NCI-H1436 treated with DMSO at 0.1 percent for 48 hours (cell line): Measurements from ENCODE around the gene MFAP2.

Experiments
- DNase-seq: peaks from one replicate; lab custom pipeline; 2025; lab: John Stamatoyannopoulos, UW

The MFAP2 gene, protein sequence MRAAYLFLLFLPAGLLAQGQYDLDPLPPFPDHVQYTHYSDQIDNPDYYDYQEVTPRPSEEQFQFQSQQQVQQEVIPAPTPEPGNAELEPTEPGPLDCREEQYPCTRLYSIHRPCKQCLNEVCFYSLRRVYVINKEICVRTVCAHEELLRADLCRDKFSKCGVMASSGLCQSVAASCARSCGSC

DNA sequence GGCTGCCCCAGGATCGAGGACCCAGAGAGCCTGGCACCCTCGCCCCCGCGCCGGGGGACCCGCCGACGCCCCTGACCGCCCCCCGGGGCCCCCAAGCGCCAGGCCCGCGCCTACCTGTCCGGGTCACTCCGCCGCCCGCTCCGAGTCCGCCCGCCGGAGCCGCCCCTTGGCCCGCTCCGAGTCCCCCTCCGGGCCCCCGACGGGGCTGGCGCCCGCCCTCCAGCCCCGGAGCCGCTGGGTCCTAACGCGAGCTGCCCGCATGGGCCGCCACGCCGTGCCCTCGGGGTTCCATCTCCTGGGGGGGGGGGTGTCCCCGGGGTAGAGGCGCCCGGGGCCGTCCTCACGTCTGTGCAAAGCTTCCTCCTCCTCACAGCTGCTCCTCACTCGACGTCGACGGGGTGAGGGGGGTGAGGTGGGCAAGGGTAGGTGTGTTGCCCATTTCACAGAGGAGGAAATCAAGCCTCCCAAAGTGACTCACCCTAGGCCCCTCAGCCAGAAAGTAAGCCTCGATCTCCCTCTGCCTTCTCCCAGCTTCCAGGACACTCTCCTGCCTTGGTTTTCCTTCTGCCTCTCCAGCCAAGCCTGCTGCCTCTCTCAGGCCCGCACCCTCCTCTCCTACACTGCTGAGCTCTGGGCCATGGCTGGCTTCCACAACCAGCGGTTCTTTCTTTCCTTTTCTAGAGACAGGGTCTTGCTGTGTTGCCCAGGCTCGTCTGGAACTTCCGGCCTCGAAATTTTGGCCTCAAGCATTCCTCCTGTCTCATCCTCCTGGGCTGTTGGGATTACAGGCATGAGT lies at the start of gene MFAP2:
TSS of gene MFAP2 (minus strand) at position 148 of the 796 bp plus-strand sequence. CDS start 2,347 bp downstream, outside the sequence.
- DNase-seq, result no peak

DNA sequence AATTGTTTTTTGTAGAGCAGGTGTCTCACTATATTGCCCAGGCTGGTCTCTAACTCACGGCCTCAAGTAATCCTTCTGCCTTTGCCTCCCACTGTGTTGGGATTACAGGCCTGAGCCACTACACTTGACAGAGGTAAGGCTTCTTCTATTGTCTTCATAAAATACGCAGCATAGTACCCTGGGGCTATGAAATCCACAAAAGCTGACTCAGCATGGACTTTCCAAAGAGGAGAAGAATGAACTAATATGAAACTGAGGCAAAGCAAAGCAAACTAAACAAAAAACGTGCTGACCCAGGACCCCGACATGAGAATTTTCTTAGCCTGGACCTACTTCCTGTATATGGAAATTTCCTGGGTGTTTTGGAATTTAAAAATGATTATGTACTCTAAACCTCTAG lies 49.8 kb upstream of the MFAP2 start:
- no peak for DNase-seq

DNA sequence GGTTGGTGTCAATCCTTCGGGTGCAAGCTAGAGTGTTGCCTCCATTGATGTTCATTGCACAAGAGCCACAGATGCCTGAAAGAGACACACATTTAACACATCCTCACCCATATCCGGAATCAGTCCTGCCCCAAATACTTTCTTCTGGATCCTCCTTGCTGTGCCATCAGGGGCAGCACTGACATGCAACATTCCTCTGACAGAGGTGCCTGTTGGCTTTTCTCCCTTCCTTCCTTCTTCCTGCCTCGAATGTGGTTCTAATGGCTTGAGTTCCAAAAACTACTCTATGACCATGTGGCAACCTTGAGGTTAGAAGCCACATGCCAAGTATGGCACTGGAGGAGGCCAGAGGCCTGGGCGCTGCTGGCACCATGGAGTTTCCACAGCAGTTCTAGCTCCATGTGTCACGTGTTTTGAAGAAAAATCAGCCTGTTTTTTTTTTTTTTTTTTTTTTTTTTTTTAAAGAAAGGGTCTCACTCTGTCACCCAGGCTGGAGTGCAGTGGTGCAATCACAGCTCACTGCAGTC lies 48.3 kb upstream of the MFAP2 start:
- no peak for DNase-seq

DNA sequence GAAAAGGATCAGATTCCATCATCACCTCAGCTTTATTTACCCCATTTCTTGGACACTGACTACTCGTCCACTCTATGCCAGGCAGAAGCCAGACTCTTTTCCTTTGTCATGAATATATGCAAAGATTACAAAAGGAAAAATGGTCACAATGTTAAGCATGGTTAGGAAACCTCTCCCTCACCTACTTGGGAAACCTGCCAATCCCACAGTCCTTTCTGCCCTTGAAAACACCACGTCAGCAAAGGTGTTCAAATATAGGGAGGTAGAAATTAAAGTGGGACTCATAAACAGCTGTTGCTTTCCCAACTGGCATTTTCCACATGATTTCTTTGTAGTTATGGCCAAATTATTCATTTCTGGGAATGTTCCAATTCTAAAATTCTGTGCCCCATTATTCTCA lies 47.5 kb upstream of the MFAP2 start:
- DNase-seq, result no peak

DNA sequence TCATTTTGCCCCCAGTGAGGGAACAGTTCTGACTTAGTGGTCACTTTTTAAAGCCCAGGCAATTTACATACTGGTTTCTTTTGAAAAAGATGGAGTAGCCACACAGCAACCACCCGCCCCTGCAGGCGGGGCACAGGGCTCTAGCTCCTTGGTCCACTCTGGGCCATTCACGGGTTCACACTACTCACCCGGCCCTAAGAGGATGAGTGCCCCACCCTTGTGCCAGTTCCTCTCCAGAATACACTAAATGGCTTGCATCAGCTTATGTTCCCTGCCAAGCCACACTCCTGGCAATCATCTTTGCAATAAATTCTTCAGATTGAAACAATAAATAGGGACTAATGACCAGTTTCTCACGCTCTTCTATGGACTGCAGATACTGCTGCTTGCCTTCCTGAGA lies 47.0 kb upstream of the MFAP2 start:
- DNase-seq, result no peak

DNA sequence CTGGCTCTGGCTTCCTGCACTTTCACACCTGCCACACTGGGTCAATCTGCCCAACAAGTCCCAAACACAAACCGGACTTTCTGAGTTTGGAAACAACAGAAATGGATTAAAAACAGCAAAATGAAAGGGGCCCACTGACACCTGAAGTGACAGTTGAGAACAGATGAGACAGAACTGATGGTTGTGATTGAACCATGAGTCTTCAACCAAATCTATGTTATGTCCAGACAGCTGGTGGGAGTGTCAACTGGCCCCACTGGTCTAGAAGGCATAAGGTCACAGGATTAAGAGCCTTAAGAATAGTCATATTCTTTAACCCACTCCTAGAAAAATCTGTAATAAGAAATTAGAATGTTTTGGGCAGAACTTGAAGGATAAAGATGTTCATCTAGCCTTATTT lies 44.3 kb upstream of the MFAP2 start:
- DNase-seq, result no peak

DNA sequence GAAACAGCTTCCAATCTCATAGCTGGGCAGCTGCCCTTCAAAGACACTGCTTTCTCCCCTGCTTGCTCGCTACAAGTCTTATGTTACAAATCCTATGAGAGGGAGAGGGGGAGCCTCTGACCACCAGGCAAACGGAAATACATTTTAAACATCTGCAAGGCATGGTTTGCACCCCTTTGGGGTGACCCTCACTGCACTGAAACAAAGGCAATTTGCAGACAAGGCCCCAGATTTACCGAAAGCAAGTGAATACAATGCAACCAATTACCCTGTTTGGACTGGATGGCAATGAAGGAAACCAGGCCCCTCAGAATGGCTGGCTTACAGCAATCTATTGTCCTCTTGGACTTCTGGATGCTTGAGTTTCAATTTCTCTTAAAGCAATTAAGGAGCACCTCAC lies 43.2 kb upstream of the MFAP2 start:
- no peak for DNase-seq

DNA sequence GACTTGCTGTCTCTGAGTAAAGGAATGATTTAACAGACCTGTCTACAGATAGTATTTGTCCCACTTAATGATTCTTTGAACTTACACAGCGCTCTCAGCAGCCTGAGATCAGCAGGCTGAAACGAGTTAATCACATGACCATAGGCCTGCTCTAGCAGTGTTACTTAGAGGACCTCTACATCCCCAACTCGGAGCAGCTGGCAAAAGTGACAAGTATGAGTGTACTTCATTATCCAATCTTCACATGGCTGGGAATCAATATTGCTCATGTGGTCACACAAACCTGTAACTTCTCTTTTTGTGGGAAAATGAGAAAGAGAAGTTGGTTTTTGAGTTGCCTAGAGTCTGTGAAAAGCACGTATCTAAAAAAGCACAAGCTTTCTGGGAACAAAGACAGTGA lies 42.7 kb upstream of the MFAP2 start:
- DNase-seq, result no peak

DNA sequence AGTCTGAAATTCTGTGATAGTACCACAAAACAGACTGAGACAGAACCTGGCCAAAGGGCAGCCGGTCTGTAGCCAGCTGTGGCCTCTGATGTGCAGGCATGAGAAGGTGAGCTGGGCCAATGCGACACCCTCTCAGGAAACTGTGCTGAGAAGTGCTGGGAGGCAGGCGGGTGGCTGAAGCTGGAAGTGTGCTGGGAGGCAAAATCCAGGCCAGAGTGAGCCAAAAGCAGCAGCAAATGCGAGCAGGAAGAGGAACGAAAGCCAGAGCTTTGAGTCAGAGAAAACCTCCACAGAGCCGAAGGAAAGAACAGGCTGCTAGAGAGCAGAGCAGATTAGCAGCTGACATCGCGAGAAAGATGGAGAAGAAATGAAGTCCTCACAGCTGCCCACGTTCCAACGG lies 41.5 kb upstream of the MFAP2 start:
- no peak for DNase-seq

DNA sequence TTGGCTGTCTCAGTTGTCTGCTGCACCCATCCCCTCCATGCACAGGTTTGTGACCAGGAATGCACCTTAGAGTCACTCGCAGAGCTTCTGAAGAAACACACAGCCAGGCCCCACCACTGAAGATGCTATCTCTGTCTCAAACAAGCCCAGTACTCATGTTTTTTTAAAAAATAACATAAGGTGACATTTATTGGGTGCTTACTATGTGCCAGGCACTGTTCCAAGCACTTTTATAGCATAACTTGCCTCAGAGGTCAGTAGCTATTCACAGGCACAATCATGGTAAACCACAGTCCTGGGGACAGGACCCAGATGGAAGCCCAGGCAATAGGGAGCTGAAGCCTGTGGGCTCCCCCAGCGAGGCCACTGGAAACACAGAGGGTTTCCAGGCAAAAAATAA lies 40.1 kb upstream of the MFAP2 start:
- DNase-seq, result no peak

DNA sequence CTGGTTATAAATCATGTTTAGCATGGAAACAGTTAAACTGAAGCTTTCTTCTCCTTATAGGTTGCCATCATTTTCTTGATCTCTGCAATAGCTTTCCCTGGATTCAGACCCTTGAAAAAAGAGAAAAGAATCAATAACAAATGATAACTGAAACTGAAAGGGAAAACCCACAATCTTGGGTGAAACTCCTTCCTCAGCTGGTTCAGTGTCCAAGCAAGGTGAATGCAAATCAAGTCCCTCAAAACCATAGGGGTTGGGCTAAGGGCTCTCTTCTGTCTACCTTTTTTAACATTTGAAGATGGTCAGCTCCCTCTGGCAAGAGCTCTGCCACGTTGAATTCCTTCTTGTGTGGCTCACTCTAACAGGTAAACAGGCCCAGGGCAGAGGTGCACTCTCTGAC lies 38.4 kb upstream of the MFAP2 start:
- no peak for DNase-seq

DNA sequence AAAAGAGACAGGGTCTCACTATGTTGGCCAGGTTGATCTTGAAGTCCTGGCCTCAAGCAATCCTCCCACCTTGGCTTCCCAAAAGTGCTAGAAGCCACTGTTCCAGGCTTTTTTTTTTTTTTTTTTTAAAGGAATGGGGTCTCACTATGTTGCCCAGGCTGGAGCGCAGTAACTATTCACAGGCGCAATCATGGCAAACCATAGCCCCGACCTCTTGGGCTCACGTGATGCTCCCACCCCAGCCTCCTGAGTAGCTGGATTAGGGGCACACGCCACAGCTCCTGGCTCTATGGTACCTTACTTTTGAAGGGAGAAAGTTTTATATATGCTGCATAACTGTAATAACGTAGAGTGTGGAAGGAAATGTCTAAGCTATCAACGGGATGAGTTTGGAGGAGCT lies 37.0 kb upstream of the MFAP2 start:
- DNase-seq, result no peak

DNA sequence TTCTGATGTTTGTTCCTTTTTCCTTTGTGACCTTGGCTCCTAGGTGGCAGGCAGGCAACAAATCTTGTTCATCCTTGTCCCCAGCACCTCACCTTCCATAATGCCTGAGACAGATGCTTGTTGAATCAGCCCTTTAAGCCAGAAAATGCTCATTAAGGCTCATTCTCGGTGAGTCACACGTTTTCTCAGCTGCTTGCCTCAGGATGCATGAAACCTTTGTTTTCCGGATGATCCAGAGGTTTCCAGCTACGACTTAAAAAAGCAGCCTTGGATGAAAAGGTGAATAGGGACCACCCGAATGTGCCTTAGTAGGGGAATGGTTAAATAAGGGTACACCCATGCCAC lies 35.9 kb upstream of the MFAP2 start:
- no peak for DNase-seq

DNA sequence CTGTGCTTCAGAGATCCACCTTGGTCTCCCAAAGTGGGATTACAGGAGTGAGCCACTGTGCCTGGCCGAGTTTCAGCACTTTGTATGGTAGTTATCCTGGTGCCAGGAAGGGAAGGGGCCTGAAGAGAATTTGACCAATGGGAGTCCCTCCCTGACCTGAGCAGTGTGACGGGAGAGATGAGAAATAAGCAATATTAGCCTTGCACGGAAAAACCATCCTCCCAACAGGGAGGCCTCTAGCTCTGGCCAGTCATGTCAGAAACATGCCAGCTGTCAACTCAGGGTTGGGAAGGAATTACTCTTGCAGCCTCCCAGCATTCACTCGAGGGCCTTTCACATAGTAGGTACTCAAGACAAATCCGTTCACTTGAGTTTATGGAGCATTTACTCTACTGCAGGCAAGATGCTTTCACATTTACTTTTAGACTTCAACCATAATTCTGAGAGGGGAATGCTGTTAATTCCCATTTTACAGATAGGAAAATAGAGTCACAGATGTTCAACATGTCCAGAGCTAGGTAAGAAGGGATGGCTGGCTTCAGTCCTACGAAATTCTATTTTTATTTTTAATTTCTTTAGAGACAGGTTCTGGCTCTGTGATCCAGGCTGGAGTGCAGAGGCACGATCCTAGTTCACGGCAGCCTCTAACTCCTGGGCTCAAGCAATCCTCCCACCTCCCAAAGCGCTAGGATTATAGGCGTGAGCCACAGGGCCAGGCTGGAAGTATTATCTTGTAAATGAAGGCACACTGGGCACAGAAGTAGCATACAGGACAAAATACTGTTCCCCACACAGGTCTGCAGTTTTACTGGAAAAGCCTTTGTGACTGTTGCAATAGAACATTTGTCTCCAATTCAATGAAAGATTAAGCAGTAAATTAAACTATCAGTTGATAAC lies 34.5 kb upstream of the MFAP2 start:
- no peak for DNase-seq

DNA sequence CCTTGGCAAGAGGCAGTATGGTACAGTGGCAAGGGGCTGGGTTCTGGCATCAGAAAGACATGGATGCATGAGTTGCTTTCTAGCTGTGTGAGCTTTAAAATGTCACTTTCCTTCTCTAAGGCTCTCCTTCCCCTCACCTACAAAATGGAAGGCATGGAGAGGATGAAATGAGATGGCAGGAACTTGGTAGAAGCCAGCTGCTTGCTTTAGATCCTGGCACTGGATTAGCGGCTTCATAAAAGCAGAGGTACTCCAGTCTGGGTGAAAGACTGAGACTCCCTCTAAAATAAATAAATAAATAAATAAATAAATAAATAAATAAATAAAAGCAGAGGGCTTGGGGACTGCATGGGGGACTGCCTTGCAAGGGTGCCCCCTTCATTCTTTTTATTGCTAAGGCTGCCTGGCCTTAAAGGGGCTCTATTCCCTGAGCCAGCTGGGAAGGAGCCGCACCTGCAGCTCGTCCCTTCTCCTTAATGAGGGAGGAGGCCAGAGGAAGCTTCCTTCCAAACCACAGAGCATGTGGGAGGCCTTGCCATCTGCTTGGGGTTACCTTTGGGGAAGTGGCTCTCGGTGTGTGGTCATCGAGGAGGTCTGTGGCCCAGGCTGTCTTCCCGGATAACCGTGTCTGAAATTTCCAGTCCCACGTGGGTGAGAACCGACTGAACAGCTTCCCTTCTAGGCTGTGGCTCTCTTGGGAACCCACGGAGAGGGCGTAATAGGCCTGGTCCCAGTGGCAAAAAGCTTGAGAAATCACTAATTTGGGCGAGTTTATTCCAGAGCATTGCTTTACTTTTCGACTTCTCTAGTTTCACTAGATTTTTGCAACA lies 33.3 kb upstream of the MFAP2 start:
- DNase-seq, result no peak

DNA sequence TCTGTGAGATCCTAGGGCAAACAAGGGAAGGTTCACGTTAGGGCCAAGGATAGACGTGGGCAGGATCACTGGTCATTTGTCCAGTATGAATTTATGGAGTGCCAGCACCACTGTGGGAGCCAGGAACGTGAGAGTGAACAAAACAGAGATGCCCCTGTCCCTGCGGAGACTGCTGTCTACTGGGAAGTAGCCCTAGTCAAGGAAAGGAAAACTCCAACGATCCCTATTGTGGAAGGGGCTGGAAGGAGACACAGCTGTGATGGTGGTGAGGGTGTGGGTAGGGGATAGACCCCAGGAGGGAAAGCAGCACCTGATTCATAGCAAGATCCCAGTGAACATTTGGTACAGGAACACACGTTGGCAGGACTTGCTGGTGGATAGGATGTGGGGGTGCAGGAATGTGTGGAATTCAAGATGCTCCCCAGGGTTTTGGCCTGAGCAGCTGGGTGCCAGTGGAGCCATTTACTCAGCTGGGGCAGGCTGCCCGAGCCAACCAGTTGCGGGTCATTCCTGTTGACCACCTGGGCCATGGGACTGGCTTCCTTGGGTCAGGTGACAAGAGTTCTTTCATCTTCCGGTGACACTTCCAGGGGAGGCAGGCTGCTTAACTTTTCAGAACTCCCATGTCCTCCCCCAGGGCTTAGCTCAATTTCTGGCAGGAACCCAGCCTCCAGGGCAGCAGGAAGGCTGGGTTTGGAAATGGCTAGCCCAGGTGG lies 32.5 kb upstream of the MFAP2 start:
- DNase-seq, result no peak

DNA sequence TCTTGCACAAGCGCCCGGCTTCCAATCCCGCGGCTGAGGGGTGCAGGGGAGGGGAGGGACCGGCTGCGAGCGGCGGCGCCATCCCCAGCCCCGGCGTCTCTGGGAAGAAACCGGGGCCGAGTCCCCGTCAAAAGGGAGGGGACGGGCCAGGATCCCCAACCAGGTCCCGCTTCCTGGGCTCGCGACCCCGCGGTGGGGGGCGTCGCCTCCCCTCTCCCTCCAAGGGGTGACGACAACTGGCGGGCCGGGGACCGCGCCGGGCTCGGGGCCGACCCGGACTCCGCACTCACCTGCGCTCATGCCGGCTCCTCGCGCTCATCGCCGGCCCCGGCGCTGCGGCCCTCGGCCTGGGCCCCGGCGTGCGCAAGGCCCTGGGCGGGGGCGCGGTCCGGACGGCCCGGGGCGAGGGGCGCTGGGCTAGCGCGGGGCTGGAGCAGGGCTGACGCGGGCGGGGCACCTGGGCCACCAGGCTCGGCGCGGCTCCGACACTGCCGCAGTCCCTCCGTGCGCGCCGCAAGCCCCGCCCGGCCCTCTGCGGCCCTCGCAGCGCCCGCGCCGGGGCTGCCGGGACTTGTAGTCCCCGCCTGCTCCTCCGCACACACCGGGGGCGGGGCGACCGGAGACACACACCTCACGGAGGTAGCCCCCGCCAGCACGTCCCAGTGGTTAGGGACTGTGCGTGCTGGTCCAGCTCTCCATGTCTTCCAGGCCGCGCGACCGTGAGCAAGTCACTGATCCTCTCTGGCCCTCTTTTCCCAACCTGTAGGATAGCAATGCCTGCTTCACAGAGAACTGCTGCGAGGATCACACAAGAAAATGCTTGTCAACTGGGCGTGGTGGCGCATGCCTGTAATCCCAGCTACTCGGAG lies 31.3 kb upstream of the MFAP2 start, which contains the start of gene ATP13A2:
TSS of gene ATP13A2 (minus strand) at position 490 of the 869 bp plus-strand sequence. CDS start at position 300, 190 bp downstream.
- DNase-seq, result peak; percentile 29

DNA sequence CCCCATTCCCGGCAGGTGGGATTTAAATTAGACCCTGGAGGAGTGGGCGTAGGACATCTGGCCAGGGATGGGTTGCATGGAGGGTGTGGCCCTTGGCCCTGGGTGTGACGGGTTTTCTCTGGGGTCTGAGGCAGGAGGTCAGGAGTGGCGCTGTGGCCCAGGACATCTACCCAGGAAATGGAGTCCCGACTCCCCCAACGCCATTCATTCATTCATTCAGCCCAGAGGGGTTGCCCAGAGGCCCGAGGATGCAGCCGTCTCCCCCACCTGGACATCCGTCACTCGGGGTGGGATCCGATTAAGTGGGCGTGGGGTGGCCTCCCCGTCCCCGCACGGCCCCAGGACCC lies 30.6 kb upstream of the MFAP2 start:
- no peak for DNase-seq

DNA sequence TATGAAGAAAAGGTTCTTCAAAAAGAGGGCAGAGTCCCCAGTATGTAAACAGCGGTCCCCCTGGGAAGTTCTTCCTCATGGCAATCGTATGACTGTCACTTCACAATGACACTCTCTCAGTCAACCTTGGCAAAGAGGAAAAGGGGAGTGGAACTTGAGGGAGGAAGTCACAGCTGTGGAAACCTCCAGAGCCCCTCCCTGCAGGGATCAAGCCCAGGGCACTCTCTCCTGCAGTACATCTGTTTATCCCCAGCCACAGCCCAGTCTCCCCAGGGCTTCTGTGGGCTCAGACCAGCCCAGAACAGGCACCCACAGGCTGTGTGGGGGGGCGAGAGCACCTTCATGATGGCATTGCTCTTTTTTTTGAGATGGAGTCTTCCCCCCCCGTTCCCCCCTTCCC lies 29.3 kb upstream of the MFAP2 start:
- no peak for DNase-seq

DNA sequence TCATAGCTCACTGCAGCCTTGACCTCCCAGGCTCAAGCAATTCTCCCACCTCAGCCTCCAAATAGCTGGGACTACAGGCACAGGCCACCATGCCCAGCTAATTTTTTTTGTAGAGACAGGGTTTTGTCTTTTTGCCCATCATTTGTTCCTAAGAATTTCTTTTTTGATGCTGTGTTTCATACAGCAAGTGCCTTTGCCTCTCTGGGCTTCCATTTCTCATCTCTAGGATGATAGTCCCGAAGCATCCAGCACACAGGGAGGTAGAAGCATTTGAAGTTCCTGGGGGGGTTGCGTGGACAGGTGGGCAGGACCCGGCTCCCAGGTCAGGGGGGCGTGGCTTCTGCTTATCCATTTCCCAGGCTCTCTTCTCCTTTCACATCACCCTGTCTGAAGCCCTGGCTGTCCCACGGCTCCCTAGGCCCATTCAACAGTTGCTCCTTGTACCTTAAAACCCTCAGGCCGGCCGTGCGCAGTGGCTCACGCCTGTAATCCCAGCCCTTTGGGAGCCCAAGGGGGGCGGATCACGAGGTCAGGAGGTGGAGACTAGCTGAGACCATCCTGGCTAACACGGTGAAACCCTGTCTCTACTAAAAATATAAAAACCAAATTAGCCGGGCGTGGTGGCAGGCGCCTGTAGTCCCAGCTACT lies 27.9 kb upstream of the MFAP2 start:
- no peak for DNase-seq
